GM19025 (cell line): ENCODE measurements around the gene YEATS2.
"Not testable (repeated sequence)": the region's sequence is repeated elsewhere in the genome, so short reads cannot be mapped to it uniquely, and the experiment has no call there.

Experiments used
- ATAC-seq: cut with Tn5 transposase; IDR thresholded peaks from one replicate; pipeline ENCODE4 v1.9.1; 2021; ENCODE audit warnings: mild to moderate bottlenecking, low read depth, moderate library complexity; ENCODE audit not compliant: unreplicated experiment

Gene YEATS2

GRCh38 chr3:183697610-183698317 lies at the start of gene YEATS2:
TSS of gene YEATS2 (plus strand) at chr3:183697797. CDS start at chr3:183715163, 17,366 bp downstream.
- peak; percentile 85 for ATAC-seq

- ATAC-seq = no peak
Measured at GRCh38 chr3:183650554-183650953, 47.0 kb upstream of the YEATS2 start.

GRCh38 chr3:183653209-183654064 lies 44.2 kb upstream of the YEATS2 start:
- no peak for ATAC-seq

GRCh38 chr3:183654727-183655126 lies 42.9 kb upstream of the YEATS2 start:
- ATAC-seq = no peak

- ATAC-seq = no peak
Measured at GRCh38 chr3:183662099-183662498, 35.5 kb upstream of the YEATS2 start.

GRCh38 chr3:183664913-183665381 lies 32.6 kb upstream of the YEATS2 start:
- ATAC-seq = no peak

GRCh38 chr3:183680061-183680460 lies 17.5 kb upstream of the YEATS2 start:
- ATAC-seq = no peak

- no peak for ATAC-seq
Measured at GRCh38 chr3:183687705-183688104, 9.9 kb upstream of the YEATS2 start.

- no peak for ATAC-seq
Measured at GRCh38 chr3:183688874-183689273, 8.7 kb upstream of the YEATS2 start.

- not testable (repeated sequence) for ATAC-seq
Measured at GRCh38 chr3:183689621-183690020, 8.0 kb upstream of the YEATS2 start.

- ATAC-seq = no peak
Measured at GRCh38 chr3:183690402-183690995, 7.1 kb upstream of the YEATS2 start.

GRCh38 chr3:183692436-183692835 lies 5.2 kb upstream of the YEATS2 start:
- ATAC-seq = no peak

GRCh38 chr3:183695569-183696364 lies 1.8 kb upstream of the YEATS2 start:
- ATAC-seq = no peak

- no peak for ATAC-seq
Measured at GRCh38 chr3:183697123-183697609, 431 bp upstream of the YEATS2 start.

GRCh38 chr3:183698318-183698751 lies 738 bp downstream of the YEATS2 start:
- peak; percentile 10 for ATAC-seq

GRCh38 chr3:183698756-183699155 lies 1.2 kb downstream of the YEATS2 start:
- ATAC-seq = no peak

GRCh38 chr3:183699238-183699947 lies 1.8 kb downstream of the YEATS2 start:
- no peak for ATAC-seq

GRCh38 chr3:183701744-183702143 lies 4.1 kb downstream of the YEATS2 start:
- ATAC-seq = no peak

- ATAC-seq = not testable (repeated sequence)
Measured at GRCh38 chr3:183703892-183704291, 6.3 kb downstream of the YEATS2 start.
